HepG2 (cell line): ENCODE measurements around the gene PCCB. TPM values are rescaled to one million over a fixed set of nuclear protein-coding genes. Genes with fewer than 3 reads are reported as not detected.

Experiments
- BATF2 ChIP-seq: sonication (generic); formaldehyde crosslinking; IDR thresholded peaks from 2 replicates; pipeline ENCODE4 v1.8.0; 2022; ENCODE audit warnings: mild to moderate bottlenecking, missing genetic modification reagents, moderate library complexity
- FOXA3 ChIP-seq: IDR thresholded peaks from 2 replicates; pipeline ENCODE4 v1.6.1; 2016; ENCODE audit warnings: missing genetic modification reagents, missing compliant biosample characterization
- KIAA2018 ChIP-seq: sonication (generic); formaldehyde crosslinking; IDR thresholded peaks from 2 replicates; pipeline ENCODE4 v1.5.0; 2020; ENCODE audit warnings: mild to moderate bottlenecking, missing genetic modification reagents, borderline replicate concordance
- SIX4 ChIP-seq: sonication (generic); formaldehyde crosslinking; IDR thresholded peaks from 2 replicates; pipeline ENCODE4 v1.4.0; 2020; ENCODE audit warnings: missing genetic modification reagents
- THAP11 ChIP-seq: IDR thresholded peaks from 2 replicates; pipeline ENCODE4 v1.6.1; 2016; ENCODE audit warnings: missing biosample characterization, missing genetic modification reagents
- ZBTB20 ChIP-seq: sonication (generic); formaldehyde crosslinking; IDR thresholded peaks from 2 replicates; pipeline ENCODE4 v1.8.1; 2023; ENCODE audit warnings: missing genetic modification reagents, low read depth, mild to moderate bottlenecking, borderline replicate concordance
- polyA plus RNA-seq, 8 experiments: library from polyadenylated mRNA; depleted of rRNA in 3 of 8; stranded (reverse) in 7 of 8; unstranded in 1 of 8; fragments of >200 nt; fragmentation: Illumina TruSeq in 4 of 8; extraction: Trizol in 4 of 8; gene quantifications; 2 replicates each; pipeline versions ENCODE4 v1.2.1 to v1.2.3, GENCODE V29; 2011 to 2016; ENCODE audit warnings: low read depth in 4 of 8, missing spikeins in 1 of 8, mixed read lengths in 1 of 8; ENCODE audit not compliant: insufficient read depth in 1 of 8
- total RNA-seq, 5 experiments: library from RNA; depleted of rRNA; stranded (reverse); fragments of >200 nt; fragmentation: Illumina TruSeq; extraction: Trizol; gene quantifications; 2 replicates each; pipeline ENCODE4 v1.2.3, GENCODE V29; 2016; ENCODE audit warnings: low read depth in 1 of 5

PCCB gene
- total and polyA plus RNA-seq, 2 of the 13 experiments (the other 11 are each of a cell fraction or from before 2014, with no cell fraction given), result 84.1 to 88.7 TPM

- TF ChIP-seq KIAA2018 (no peak), FOXA3 (CRISPR knock-in tag) (no peak), THAP11 (CRISPR knock-in tag) (no peak), ZBTB20 (CRISPR knock-in tag) (no peak), BATF2 (CRISPR knock-in tag) (no peak), SIX4 (CRISPR knock-in tag) (no peak)
- TF ChIP-seq, all 625 proteins: peak for 0
These were observed 80.8 kb downstream of the PCCB start (continued) for GRCh38 chr3:136330900-136331299.
